A549 treated with ZK216348 at 1 μM for 4 hours (cell line): ENCODE results near the gene SOBP. TPM values are rescaled to one million over a fixed set of nuclear protein-coding genes. Genes with fewer than 3 reads are reported as not detected.

Source experiments
- total RNA-seq: library from RNA; stranded (reverse); fragments of 200-300 nt; extraction: Qiagen RNA extraction; gene quantifications from 5 replicates; pipeline ENCODE4 v1.2.3, GENCODE V29; 2022; ENCODE audit warnings: low read depth

The SOBP gene
- total RNA-seq, result 0.85 to 1.6 TPM (median 1.1 TPM) in 5 replicates

DNA sequence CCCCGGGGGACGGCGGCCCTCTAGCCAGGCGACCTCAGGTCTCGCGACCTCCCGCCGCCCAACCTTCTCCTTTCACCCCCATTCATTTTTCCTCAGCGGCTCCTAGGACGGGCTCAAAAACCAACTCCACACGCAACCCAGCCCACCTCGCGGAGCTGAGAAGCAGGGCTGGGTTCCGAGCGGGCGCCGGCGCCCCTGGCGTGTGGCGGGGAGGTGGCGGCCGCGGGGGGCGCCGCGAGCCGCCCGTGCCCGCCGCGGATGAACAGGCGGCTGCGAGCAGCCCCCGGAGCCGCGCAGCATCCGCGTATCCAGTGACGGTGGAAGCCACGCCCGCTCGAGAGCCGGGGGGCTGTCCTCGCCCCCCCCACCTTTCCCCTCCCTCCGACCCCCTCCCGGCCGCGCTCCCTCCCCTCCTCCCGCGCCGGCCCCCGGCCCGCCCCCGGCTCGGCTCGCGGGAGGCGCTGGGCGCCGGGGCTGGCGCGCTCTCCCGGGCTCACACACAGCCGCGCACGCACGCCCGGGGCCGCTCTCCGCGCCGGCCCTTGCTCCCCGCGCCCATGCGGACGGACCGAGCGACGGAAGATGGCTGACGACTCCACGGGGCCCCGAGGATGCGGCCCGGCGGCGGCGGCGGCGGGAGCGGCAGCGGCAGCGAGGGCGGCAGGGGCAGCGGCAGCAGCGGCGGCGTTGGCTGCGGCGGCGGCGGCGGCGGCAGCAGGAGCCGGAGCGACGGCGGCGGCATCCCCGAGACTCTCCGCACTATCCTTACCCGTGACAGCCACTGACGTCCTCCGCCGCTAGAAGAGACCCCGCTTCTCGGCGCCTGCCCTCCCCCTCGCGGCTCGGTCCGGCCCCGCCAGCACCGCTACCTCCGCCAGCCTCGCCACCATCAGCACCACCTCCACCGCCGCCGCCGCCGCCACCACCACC is at the start of gene SOBP:
Gene SOBP (plus strand): TSS at position 482 of the 930 bp plus-strand sequence. CDS start 500 bp downstream, outside the sequence.

GRCh38 chr6:107459283-107460082 is 30.4 kb upstream of the SOBP start, which contains the start of gene PDSS2:
TSS of gene PDSS2 (minus strand) at chr6:107459564. CDS start at chr6:107459285, 279 bp downstream.

Other genes starting within 250 kb of the SOBP start
- gene PDSS2, start 30.6 kb upstream of the SOBP start, total RNA-seq, result 4.4 to 7.2 TPM (median 6.4 TPM) in 5 replicates